Neuronal stem cell (in vitro differentiated cells): ENCODE results near the gene ACADL.

Source experiments
- DNase-seq: peaks from one replicate; pipeline ENCODE4 v3.0.0-alpha.2; 2013; ENCODE audit warnings: low spot score
- H2AFZ ChIP-seq: one replicate; pipeline ENCODE4 v1.6.1; 2013; ENCODE audit warnings: mild to moderate bottlenecking, low read length, inconsistent platforms
- H2AK5ac ChIP-seq: 2 replicates; pipeline ENCODE4 v1.6.1; 2013; ENCODE audit warnings: low read depth, mild to moderate bottlenecking, inconsistent platforms, low read length, moderate library complexity, mixed read lengths
- H2BK120ac ChIP-seq: 2 replicates; pipeline ENCODE4 v1.6.1; 2013; ENCODE audit warnings: low read depth, mild to moderate bottlenecking, inconsistent platforms, low read length, moderate library complexity, mixed read lengths
- H2BK12ac ChIP-seq: one replicate; pipeline ENCODE4 v1.6.1; 2013; ENCODE audit warnings: low read length, inconsistent platforms
- H2BK15ac ChIP-seq: 2 replicates; pipeline ENCODE4 v1.6.1; 2013; ENCODE audit warnings: mild to moderate bottlenecking, low read length, inconsistent platforms, mixed read lengths
- H2BK5ac ChIP-seq: one replicate; pipeline ENCODE4 v1.6.1; 2013; ENCODE audit warnings: inconsistent platforms, mild to moderate bottlenecking, low read length, moderate library complexity
- H3K14ac ChIP-seq: one replicate; pipeline ENCODE4 v1.6.1; 2013; ENCODE audit warnings: low read length, inconsistent platforms
- H3K18ac ChIP-seq: 2 replicates; pipeline ENCODE4 v1.6.1; 2013; ENCODE audit warnings: low read length, inconsistent platforms
- H3K23ac ChIP-seq: 2 replicates; pipeline ENCODE4 v1.6.1; 2013; ENCODE audit warnings: low read depth, mild to moderate bottlenecking, mixed read lengths, low read length, inconsistent platforms; ENCODE audit not compliant: poor library complexity
- H3K27ac ChIP-seq: replicated peaks from 3 replicates; pipeline ENCODE4 v1.5.1; 2013; ENCODE audit warnings: low read length, inconsistent platforms
- H3K27me3 ChIP-seq, 3 experiments: 2 replicates each; pipeline ENCODE4 v1.6.1; 2013; ENCODE audit warnings: low read length in 3 of 3, mild to moderate bottlenecking in 2 of 3, inconsistent platforms in 1 of 3, low read depth in 1 of 3, mixed read lengths in 1 of 3, moderate library complexity in 1 of 3; ENCODE audit not compliant: control insufficient read depth in 3 of 3, insufficient read depth in 3 of 3
- H3K36me3 ChIP-seq, 2 donors: replicated peaks in 1 of 2; 2 replicates each; pipeline ENCODE4 v1.6.1; 2013; ENCODE audit warnings: low read length in 2 of 2; ENCODE audit not compliant: control insufficient read depth in 2 of 2, insufficient read depth in 2 of 2
- H3K4ac ChIP-seq: 2 replicates; pipeline ENCODE4 v1.6.1; 2013; ENCODE audit warnings: inconsistent platforms, mild to moderate bottlenecking, low read length, moderate library complexity
- H3K4me1 ChIP-seq, 2 donors: 1 replicate in 1 of 2; 2 replicates in 1 of 2; pipeline ENCODE4 v1.6.1; 2013; ENCODE audit warnings: low read length in 2 of 2, low read depth in 1 of 2; ENCODE audit not compliant: control insufficient read depth in 2 of 2, insufficient read depth in 1 of 2
- H3K4me2 ChIP-seq: one replicate; pipeline ENCODE4 v1.6.1; 2013; ENCODE audit warnings: mild to moderate bottlenecking, low read length, inconsistent platforms; ENCODE audit not compliant: insufficient read depth, poor library complexity, severe bottlenecking
- H3K4me3 ChIP-seq, 2 donors: 2 replicates each; pipeline ENCODE4 v1.5.1; 2013; ENCODE audit warnings: low read length in 2 of 2, mild to moderate bottlenecking in 2 of 2, inconsistent platforms in 1 of 2, moderate library complexity in 1 of 2
- H3K79me1 ChIP-seq: one replicate; pipeline ENCODE4 v1.6.1; 2013; ENCODE audit warnings: low read depth, mild to moderate bottlenecking, inconsistent platforms, low read length, moderate library complexity
- H3K9ac ChIP-seq: one replicate; pipeline ENCODE4 v1.6.1; 2013; ENCODE audit warnings: mild to moderate bottlenecking, low read depth, low read length, inconsistent platforms; ENCODE audit not compliant: poor library complexity
- H3K9me3 ChIP-seq, 2 donors: replicated peaks in 1 of 2; 2 replicates each; pipeline versions ENCODE3 to v1.6.1; 2013; ENCODE audit warnings: low read length in 2 of 2, mild to moderate bottlenecking in 2 of 2, inconsistent platforms in 1 of 2, low read depth in 1 of 2, mixed read lengths in 1 of 2, moderate library complexity in 1 of 2; ENCODE audit not compliant: control insufficient read depth in 2 of 2, insufficient read depth in 1 of 2
- H4K8ac ChIP-seq: one replicate; pipeline ENCODE4 v1.6.1; 2013; ENCODE audit warnings: low read depth, mild to moderate bottlenecking, inconsistent platforms, low read length, moderate library complexity
- H4K91ac ChIP-seq: one replicate; pipeline ENCODE4 v1.6.1; 2013; ENCODE audit warnings: low read length, low read depth, mild to moderate bottlenecking, inconsistent platforms; ENCODE audit not compliant: poor library complexity
- WGBS, 2 donors: extraction: QIAGEN DNeasy Blood & Tissue Kit; methylation state at CpG; one replicate each; pipeline ENCODE4 v1.1.7; 2013; ENCODE audit warnings: missing lambda C conversion rate in 2 of 2, mixed read lengths in 1 of 2; ENCODE audit not compliant: insufficient read length in 2 of 2, insufficient replicate concordance in 1 of 2; ENCODE audit errors: extremely low coverage in 2 of 2; 5-methylcytosine and 5-hydroxymethylcytosine counted together

The ACADL gene

DNA sequence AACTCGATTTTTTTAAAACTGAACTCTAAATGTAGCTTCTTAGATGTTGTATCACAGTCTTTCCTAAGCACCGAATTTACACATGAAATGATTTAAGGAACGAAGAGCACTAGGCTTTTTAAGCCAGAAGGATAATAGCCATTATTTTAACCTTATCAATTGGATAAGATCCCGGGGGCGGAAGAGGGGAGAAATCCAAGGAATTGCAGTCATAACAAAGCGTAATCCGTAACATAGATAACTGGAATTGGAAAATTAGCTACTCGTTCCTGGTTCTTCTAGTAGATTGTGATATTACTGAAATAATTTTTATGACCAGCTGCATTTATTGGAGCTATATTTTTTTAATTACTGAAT is 53.0 kb downstream of the ACADL start:
- Histone ChIP-seq H2AK5ac (no peak overlapping the region), H3K4me3 (peak overlapping the region; percentile 57 to 80), H3K14ac (no peak overlapping the region), H2BK15ac (no peak overlapping the region), H3K4me1 (no peaks in the 10 kb centered on the region), H3K36me3 (no peaks in the 10 kb centered on the region), H3K4ac (no peak overlapping the region), H4K8ac (no peak overlapping the region), H4K91ac (no peak overlapping the region), H2BK12ac (no peak overlapping the region), H3K9me3 (no peaks in the 10 kb centered on the region), H2AFZ (peak overlapping the region; percentile 91), H3K9ac (no peak overlapping the region), H3K79me1 (no peaks in the 10 kb centered on the region), H3K4me2 (peak overlapping the region; percentile 73), H2BK5ac (no peak overlapping the region), H2BK120ac (no peak overlapping the region), H3K27me3 (no peaks in the 10 kb centered on the region), H3K27ac (no peak overlapping the region), H3K18ac (no peak overlapping the region), H3K23ac (no peak overlapping the region)
- WGBS, 2 donors = no CpG with 5 or more reads among the region's 8 CpGs
- no peak for DNase-seq

DNA sequence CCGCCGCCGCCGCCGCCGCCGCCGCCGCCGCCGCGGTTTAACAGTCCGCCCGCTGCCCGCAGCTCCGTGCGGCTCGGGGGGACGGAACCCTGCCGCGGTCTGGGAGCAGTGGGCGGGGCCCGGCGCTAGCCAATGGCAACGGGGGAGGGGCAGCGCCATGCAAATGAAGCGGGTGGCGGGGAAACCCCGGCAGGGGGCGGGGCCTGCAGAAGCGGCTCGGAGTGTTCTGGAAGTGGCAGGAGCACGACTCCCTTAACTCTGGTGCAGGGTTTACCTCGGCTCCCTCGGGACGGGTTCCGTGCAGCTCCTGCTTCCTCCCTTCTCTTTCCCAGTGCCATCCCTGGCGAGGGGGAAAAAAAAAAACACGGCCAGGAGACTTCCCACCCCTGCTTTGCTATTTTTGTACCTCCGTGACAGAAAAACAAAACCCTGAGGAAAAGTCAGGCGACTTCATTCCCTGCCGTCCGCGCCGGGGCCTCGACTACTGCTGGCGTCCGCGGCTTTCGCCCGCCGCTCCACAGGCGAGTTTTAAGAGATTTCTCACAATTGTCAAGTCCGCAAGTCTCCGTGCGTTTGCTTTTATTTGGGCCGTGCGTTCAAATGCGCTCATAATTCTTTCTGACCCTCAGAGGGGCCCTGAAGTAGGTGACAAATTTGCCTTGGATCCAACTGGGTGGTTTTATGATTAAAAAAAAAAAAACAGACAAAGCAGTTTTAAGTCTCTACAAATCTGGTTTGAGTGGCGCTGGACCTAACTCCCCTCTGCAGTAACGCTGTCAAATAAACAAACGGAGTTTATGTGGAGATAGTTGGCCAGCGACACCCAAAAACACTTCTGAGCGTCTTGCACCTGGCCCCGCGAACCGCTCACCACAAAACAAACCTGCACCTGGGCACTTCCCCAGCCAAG is 53.7 kb downstream of the ACADL start, which contains the start of gene KANSL1L:
Gene KANSL1L, minus strand, starts transcription at position 101 of the 910 bp plus-strand sequence. CDS start 16,827 bp downstream, outside the sequence.
- Histone ChIP-seq H4K91ac (no peak within 1 kb of the TSS), H3K18ac (peak within 1 kb of the TSS; percentile 99), H3K4me1 (no peaks in the 10 kb centered on the region), H2AFZ (peak within 1 kb of the TSS; percentile 96), H3K4me2 (peak within 1 kb of the TSS; percentile 73), H2BK5ac (peak within 1 kb of the TSS; percentile 96), H2BK15ac (peak within 1 kb of the TSS; percentile 81), H3K4ac (peak within 1 kb of the TSS; percentile 84), H3K36me3 (no peaks in the 10 kb centered on the region), H2AK5ac (no peak within 1 kb of the TSS), H3K9me3 (no peaks in the 10 kb centered on the region), H3K9ac (peak within 1 kb of the TSS; percentile 96), H3K79me1 (no peaks in the 10 kb centered on the region), H3K14ac (peak within 1 kb of the TSS; percentile 97), H3K4me3 (peak within 1 kb of the TSS; percentile 57 to 90), H3K27me3 (no peaks in the 10 kb centered on the region), H3K27ac (peak within 1 kb of the TSS; percentile 93), H2BK120ac (peak within 1 kb of the TSS; percentile 72), H3K23ac (peak within 1 kb of the TSS; percentile 91), H2BK12ac (no peak within 1 kb of the TSS), H4K8ac (no peak within 1 kb of the TSS)
- WGBS, 2 donors = no CpG with 5 or more reads among the region's 67 CpGs
- DNase-seq = peak; percentile 94

DNA sequence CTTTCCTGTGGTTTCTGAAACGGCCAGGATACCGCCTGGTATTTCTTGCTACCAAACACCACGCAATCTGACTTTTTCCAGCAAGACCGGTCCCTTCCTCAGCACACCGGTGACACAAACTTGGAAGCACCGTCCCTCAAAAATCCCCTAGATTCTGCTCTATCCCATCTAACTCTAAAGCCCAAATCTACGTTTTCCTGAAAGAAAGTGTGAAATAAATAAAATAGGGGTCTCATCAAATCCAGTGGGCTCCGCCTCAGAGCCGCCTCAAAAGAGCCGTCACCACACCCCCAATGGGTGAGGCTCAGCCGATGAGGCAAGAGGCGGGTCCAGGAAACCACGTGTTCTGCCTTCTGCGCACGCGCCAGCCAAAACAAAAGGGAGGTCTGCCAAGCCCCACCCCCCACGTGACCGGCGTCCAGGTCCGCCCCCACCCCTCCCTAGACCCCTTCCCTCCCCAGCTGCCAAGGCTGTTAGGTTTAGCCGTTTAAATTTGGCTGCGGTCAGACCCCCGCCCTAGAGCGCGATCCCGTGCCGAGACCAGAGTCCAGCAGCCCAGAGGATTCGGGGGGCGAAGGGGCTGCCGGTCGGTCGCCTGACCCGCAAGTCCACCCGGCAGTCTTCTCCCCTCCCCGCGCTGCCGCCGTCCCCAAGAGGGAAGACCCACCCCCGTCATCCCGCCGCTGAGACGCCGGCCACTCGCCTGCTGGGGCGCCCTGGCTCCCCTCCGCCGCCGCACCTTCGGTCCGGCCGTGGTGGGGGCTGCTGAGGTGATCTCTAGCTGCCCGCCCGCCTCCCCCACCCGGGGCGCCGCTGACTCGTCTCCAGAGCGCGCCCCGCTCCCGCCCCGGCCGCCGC is 54.6 kb downstream of the ACADL start:
- Histone ChIP-seq H3K4ac (peak overlapping the region; percentile 84), H2AK5ac (no peak overlapping the region), H3K36me3 (no peaks in the 10 kb centered on the region), H3K79me1 (peaks cover under 1% of the 10 kb centered on the region), H4K8ac (no peak overlapping the region), H3K9ac (peak overlapping the region; percentile 96), H3K23ac (peak overlapping the region; percentile 91), H3K18ac (peak overlapping the region; percentile 99), H2BK15ac (peak overlapping the region; percentile 81), H3K4me2 (peak overlapping the region; percentile 59), H2BK12ac (no peak overlapping the region), H2BK5ac (peak overlapping the region; percentile 96), H3K14ac (peak overlapping the region; percentile 97), H2BK120ac (peak overlapping the region; percentile 72), H3K4me1 (no peaks in the 10 kb centered on the region), H3K27ac (peak overlapping the region; percentile 93), H3K9me3 (no peaks in the 10 kb centered on the region), H2AFZ (peak overlapping the region; percentile 96), H3K27me3 (no peaks in the 10 kb centered on the region), H4K91ac (no peak overlapping the region), H3K4me3 (peak overlapping the region; percentile 57 to 90)
- no CpG with 5 or more reads among the region's 64 CpGs for WGBS, 2 donors
- DNase-seq = peak; percentile 96

DNA sequence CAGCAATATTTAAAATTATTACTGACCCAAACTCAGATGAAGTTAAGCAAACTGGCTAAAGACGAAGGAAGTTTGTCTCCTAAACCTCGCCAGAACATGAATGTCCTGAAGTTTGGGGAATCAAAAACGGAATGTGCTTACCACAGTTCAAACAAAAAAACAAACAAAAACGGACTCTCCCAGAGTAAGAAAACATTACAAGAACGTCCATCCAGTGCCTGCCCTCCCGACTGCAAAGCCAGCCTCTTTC is 55.1 kb downstream of the ACADL start:
- Histone ChIP-seq H3K23ac (no peak overlapping the region), H2BK5ac (no peak overlapping the region), H3K27ac (peak overlapping the region; percentile 65), H3K18ac (no peak overlapping the region), H3K27me3 (no peaks in the 10 kb centered on the region), H3K4me2 (peak overlapping the region; percentile 59), H2BK15ac (no peak overlapping the region), H2BK12ac (no peak overlapping the region), H2BK120ac (no peak overlapping the region), H3K9ac (no peak overlapping the region), H2AFZ (peak overlapping the region; percentile 96), H2AK5ac (no peak overlapping the region), H3K4me1 (no peaks in the 10 kb centered on the region), H3K4ac (no peak overlapping the region), H3K4me3 (peak overlapping the region; percentile 57 to 84), H3K79me1 (peaks cover 2% of the 10 kb centered on the region), H3K9me3 (no peaks in the 10 kb centered on the region), H3K36me3 (no peaks in the 10 kb centered on the region), H3K14ac (no peak overlapping the region), H4K91ac (no peak overlapping the region), H4K8ac (no peak overlapping the region)
- no CpG with 5 or more reads among the region's 6 CpGs for WGBS, 2 donors
- no peak for DNase-seq
